ENCODE results near the gene ZBTB20.
"Not testable (repeated sequence)": the region's sequence is repeated elsewhere in the genome, so short reads cannot be mapped to it uniquely, and the experiment has no call there.

The ZBTB20 gene

DNA sequence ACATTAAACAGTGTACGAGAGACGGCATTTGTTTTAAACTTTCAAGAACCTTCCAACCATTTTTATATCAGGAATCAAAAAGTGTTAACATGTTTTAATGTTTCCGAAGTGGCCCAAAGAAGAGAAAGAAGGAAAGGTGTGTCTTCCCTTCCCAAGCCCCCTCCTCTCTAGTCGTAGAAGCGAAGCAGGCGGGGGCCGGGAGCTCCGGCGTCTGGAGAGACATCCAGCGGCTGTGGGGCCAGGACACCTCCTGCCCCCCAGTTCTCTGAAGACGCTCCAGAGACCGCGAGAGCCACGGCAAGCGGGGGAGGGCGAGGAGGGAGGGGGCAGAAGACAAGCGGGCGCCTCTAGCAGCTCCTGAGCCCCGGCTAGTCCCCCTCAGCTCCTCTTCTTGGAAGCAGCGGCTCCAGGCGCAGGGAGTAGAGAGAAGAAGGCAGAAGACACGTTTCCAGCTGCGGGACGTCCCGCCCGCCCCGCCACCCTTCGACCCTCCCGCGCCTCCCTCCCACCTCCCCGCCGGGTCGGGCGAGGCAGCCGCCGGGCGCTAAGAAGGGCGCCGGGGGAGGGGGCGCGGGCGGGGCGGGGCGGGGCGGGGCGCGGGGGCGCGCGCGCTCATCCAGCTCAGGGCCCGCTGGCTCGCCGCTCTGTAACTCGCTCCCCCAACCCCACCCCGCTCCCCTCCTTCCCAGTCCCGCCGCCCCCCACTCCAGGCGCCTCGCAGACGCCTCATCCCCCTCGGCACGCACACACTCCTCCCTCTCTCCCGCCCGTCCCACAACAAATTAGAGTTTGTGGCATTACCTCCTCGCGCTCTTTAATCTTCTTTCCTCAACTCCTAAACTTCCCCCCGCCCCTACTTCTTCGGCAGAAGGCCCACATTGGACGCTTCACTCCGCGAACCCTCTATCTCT is at the start of gene ZBTB20:
ZBTB20 (minus strand) TSS at position 871 of the 911 bp plus-strand sequence.
- peak; percentile 59 to 70 for DNase-seq

- DNase-seq = no peak
Observed at GRCh38 chr3:115194476-115194875, 47.4 kb upstream of the ZBTB20 start.

GRCh38 chr3:115190747-115191146 is 43.7 kb upstream of the ZBTB20 start:
- no peak for DNase-seq

GRCh38 chr3:115187149-115187757 is 40.2 kb upstream of the ZBTB20 start:
- no peak for DNase-seq

GRCh38 chr3:115186351-115187148 is 39.5 kb upstream of the ZBTB20 start:
- DNase-seq = no peak

GRCh38 chr3:115184859-115185572 is 37.9 kb upstream of the ZBTB20 start:
- DNase-seq = not testable (repeated sequence)

DNA sequence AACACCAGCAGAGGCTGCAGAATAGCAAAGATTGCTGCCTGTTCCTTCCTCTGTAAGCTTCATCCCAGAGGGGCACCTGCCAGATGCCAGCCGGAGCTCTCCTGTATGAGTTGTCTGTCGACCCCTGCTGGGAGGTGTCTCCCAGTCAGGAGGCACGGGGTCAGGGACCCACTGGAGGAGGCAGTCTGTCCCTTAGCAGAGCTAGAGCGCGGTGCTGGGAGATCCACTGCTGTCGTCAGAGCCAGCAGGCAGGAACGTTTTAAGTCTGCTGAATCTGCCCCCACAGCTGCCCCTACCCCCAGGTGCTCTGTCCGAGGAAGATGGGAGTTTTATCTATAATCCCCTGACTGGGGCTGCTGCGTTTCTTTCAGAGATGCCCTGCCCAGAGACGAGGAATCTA is 31.8 kb upstream of the ZBTB20 start:
- not testable (repeated sequence) for DNase-seq

GRCh38 chr3:115169808-115170207 is 22.7 kb upstream of the ZBTB20 start:
- no peak for DNase-seq

DNA sequence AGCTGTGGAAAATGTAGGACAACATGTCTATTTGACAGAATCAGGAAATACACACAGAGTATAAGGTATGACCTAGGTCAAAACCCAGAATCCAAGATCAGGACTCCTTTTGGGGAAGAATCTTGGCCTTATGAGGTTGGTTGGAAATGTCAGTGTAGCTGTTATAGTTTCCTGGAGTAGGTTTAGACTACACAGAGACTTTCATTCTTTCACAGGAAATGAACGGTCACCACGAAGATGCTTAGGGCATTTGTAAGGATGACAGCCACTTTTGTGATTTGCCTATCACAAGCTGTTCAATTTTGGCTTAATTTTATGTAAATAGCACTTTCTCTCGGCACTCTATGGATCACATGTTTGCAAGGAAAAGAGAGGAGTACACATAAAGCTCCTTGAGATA is 18.6 kb upstream of the ZBTB20 start:
- DNase-seq = no peak

DNA sequence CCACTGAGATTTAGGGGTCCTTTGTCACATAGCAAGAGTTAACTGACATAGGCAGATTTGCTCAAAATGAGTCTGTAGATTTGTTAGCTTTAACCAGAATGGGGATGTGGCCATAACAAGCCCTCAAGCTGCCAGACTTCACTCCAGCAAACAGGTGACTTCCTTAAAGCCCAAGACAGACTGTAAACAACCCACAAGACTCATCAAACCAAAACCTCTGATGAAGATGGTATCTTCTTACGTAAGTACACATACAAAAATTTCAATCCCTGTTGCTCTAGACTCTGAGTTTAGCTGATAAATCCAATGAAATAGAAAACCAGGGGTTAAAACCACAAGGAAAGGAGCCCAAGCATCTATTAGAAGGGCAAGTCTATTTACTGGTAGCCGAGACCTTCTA is 18.2 kb upstream of the ZBTB20 start:
- no peak for DNase-seq

GRCh38 chr3:115164374-115165221 is 17.5 kb upstream of the ZBTB20 start:
- no peak for DNase-seq

DNA sequence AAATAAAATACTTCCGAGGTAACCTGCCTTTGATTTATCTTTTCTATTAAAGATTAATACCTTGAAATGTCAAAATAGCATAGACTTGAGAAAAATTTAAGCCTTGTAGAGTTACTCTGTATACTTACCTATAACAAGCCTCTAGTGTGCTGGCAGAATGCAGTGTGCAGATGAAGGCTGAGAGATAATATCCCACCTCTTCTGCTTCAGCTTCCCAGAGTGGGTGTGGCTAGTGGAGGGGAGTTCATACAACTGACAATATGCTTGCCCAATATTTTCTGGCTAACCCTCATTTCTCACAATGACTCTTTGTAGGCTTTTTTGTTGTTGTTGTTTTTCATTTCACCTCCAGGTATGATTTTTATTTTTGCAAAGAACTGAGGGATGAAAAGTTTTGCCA is 15.7 kb upstream of the ZBTB20 start:
- no peak for DNase-seq

DNA sequence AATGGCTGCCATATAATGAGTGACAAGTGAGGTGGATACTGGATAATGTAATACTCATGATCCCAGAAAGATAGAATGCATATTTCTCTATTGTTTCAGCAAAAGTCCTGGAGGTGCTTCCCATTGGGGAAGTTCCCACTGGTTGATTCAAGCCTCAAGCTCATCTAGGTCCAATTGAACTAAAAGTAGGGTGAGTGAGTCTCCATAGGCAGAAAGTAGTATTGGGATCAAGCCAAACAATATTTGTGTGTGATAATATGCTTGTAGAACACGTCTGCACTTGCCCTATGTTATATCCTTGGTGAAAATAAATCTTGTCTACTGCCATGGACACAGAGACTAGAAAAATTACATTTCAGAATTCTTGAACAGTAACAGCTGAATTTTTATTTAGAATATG is 14.8 kb upstream of the ZBTB20 start:
- DNase-seq = no peak

- DNase-seq = no peak
Observed at GRCh38 chr3:115161168-115161834, 14.2 kb upstream of the ZBTB20 start.

DNA sequence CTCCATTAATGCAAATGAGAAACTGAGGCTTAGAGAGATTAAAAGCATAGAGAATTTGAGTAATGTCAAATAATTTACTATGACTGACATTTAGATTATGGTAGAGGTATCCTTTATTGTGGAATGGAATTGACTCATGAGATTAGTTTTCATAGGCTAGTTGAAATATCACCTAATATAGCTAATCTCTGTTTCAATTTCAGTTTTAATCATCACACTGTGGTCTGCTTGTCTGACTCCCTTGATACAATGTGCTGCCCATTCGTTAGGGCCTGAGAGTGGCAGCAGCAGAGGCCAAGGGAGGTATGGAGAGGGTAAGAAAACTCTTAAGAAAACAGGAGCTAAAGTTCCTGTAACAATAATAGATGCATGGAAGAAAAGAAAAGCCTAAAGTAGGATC is 13.2 kb upstream of the ZBTB20 start:
- DNase-seq = no peak

DNA sequence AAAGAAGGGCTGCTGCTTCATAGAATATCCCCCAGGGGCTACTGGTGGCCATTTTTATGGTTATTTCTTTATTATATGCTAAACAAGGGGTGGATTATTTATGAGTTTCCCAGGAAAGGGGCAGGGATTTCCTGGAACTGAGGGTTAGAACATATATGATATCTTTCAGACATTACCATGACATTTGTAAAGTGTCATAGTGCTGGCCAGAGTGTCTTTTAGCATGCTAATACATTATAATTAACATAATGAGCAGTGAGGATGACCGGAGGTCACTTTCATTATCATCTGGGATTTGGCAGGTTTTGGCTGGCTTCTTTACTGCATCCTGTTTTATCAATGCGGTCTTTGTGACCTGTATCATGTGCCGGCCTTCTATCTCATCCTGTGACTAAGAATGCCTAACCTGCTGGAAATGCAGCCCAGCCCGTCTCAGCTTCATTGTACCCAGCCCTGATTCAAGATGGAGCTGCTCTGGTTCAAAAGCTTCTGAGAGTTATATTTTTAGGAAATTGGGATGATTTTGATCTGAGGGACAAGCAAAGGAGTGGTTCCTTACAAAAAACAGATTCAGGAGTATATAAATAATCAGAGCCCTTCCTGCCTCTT is 9.1 kb upstream of the ZBTB20 start:
- DNase-seq = no peak

- no peak for DNase-seq
Observed at GRCh38 chr3:115154611-115155010, 7.5 kb upstream of the ZBTB20 start.

- no peak for DNase-seq
Observed at GRCh38 chr3:115151921-115152320, 4.8 kb upstream of the ZBTB20 start.

DNA sequence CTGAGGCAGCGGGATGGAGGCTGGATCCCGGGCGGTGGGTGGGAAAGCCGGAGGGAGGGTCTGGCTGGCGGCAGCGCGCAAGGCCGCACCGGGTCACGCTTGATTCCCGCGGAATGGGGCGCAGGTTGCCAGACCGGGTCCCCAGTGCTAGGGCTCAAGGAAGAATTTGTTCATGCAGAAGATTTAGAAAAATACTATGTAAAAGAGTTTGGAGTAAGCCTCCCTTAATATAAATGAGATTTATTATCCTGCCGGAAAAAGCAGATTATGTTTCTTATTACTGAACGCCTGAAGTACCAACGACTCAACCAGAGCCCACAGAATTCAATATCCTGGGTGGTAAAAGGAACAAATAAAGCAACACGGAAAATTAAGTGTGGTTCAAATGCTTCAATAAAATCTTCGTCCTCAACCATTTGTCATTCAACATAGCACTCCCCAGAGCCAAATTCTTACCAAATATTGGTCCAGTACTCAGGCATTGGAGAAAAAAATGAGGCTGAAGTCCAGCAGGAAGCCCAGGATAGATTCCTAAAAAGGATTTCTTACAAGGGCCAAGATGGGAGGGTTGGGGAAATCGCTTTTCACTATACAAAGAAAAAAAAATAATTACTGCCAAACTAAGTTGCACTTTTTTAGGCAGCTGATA is 1.2 kb upstream of the ZBTB20 start:
- DNase-seq = no peak
